Stimulated activated CD4-positive, alpha-beta T cell treated with anti-CD3 and anti-CD28 coated beads, Interleukin-2, amount 100 ng/mL, for 24 hours (primary cell): ENCODE data around the gene C17orf113.
"Not testable (repeated sequence)": the region's sequence is repeated elsewhere in the genome, so short reads cannot be mapped to it uniquely, and the experiment has no call there.

Source experiments
- DNase-seq, 2 donors: peaks; one replicate each; pipeline ENCODE4 v3.0.0-alpha.2; 2020

The C17orf113 gene

GRCh38 chr17:42016411-42016831 lies 34.0 kb downstream of the C17orf113 start:
- no peak for DNase-seq

- not testable (repeated sequence) for DNase-seq
Measured at GRCh38 chr17:42013740-42014139, 36.7 kb downstream of the C17orf113 start.

- DNase-seq, result not testable (repeated sequence)
Measured at GRCh38 chr17:42012363-42012762, 38.0 kb downstream of the C17orf113 start.

- no peak for DNase-seq
Measured at GRCh38 chr17:42010898-42011516, 39.4 kb downstream of the C17orf113 start.

- not testable (repeated sequence) for DNase-seq
Measured at GRCh38 chr17:42010266-42010680, 40.1 kb downstream of the C17orf113 start.

GRCh38 chr17:42009170-42009569 lies 41.2 kb downstream of the C17orf113 start:
- no peak for DNase-seq

GRCh38 chr17:42005166-42005565 lies 45.2 kb downstream of the C17orf113 start:
- no peak for DNase-seq

GRCh38 chr17:42002792-42003301 lies 47.6 kb downstream of the C17orf113 start:
- DNase-seq, result no peak

- DNase-seq, result no peak
Measured at GRCh38 chr17:42002175-42002791, 48.1 kb downstream of the C17orf113 start.

- no peak for DNase-seq
Measured at GRCh38 chr17:42001729-42002128, 48.7 kb downstream of the C17orf113 start.

GRCh38 chr17:42000413-42001133 lies 49.8 kb downstream of the C17orf113 start:
- no peak for DNase-seq

- DNase-seq, result no peak
Measured at GRCh38 chr17:41998497-41998896, 51.9 kb downstream of the C17orf113 start.

- DNase-seq, result no peak
Measured at GRCh38 chr17:41996855-41997164, 53.6 kb downstream of the C17orf113 start.

GRCh38 chr17:41992576-41992975 lies 57.8 kb downstream of the C17orf113 start:
- DNase-seq, result no peak

- DNase-seq, result no peak
Measured at GRCh38 chr17:41989702-41990419, 60.5 kb downstream of the C17orf113 start.

GRCh38 chr17:41988418-41988817 lies 62.0 kb downstream of the C17orf113 start:
- no peak for DNase-seq
